ENCODE results near the gene ACYP2.

Gene ACYP2

GRCh38 chr2:54330926-54331835 is 215.8 kb downstream of the ACYP2 start:
- DNase-seq: no peak

- DNase-seq: no peak
Measured at GRCh38 chr2:54332386-54332785, 217.0 kb downstream of the ACYP2 start.

- DNase-seq: no peak
Measured at GRCh38 chr2:54336136-54336976, 220.9 kb downstream of the ACYP2 start.

GRCh38 chr2:54336977-54337255 is 221.5 kb downstream of the ACYP2 start:
- DNase-seq: no peak

- DNase-seq: no peak
Measured at GRCh38 chr2:54341656-54342055, 226.2 kb downstream of the ACYP2 start.

- DNase-seq: no peak
Measured at GRCh38 chr2:54342603-54343002, 227.2 kb downstream of the ACYP2 start.

GRCh38 chr2:54347622-54348021 is 232.2 kb downstream of the ACYP2 start:
- DNase-seq: no peak

DNA sequence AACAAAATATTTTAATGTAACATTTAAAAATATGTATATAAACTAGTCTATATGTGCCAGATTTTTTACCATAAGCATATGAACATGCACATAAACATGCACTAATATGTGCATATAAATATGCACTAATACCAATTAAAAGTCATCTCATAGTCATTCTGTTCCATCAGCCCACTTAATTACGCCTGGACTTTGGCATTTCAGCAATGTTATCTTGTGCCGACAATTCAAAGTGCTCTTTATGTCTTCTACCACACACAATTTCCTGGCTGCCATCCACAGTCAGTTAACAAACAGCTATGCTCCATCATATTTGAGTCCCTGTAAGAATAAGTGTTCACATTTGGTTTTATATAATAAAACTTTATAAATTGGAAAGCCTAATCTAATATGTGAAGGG is 233.2 kb downstream of the ACYP2 start:
- DNase-seq: no peak

DNA sequence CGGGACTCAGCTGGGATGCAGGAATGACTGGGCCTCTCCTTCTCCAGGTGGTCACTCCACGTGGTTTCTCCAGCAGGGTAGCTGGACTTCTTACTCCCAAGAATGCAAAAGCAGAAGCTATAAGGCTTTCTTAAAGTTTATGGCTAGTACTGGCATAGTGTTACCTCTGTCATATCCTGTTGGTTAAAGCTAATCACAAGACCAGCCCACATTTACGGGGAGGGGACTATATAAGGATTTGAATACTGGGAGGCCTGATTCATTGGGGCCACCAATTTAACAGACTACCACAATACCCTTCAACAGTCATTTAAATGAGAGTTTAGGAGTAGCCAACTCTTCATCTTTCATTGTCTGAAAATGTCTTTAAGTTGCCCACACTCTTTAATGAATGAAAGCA is 235.0 kb downstream of the ACYP2 start:
- no peak for DNase-seq

GRCh38 chr2:54353216-54353615 is 237.8 kb downstream of the ACYP2 start:
- DNase-seq: no peak

Measured in NCI-H1092 (cell line).